ENCODE results near the gene HDAC10. TPM values are rescaled to one million over a fixed set of nuclear protein-coding genes. Genes with fewer than 3 reads are reported as not detected.

Gene HDAC10
- polyA plus RNA-seq, 1 of the 3 experiments (the other 2 are of a cell fraction) = 51.9 TPM

DNA sequence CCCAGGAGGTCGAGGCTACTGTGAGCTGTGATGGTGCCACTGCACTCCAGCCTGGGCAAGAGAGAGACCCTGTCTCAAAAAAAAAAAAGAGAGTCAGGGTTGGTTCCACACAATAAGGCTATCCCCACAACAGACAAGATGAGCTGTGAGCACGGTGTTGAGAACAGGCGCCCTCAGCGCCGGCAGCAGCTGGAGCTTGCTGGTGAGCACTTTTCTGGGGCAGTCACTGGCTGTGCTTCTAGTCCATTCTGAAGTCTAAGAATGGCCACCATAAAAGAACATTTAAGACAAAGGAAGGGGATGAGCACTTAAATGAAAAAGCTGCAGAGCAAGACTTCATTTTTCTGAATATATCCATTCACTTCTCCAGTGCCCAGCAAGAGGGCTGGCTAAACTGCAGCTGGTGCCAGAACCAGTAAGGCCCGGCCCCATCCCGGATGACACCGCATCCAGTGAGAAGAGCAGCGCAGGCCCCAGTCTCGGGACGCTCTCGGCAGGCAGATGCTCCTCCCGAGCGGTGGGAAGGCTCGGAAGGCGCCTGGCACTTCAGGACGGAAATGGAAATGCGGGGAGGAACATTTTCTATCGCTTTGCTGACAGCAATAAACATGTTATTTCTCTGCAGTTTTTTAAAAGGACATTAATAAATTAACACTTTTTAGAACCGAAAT is 18.4 kb downstream of the HDAC10 start:
- H3K27ac ChIP-seq (ENCODE audit: low read depth in 2 of 2, low read length in 1 of 2) = no peak overlapping the region
- peaks cover 4 to 8% of the 10 kb centered on the region in 2 experiments for H3K36me3 ChIP-seq (replicated peaks in 1 of 2; ENCODE audit: control insufficient read depth in 1 of 2, insufficient read depth in 2 of 2, low read length in 1 of 2)
- H3K9me2 ChIP-seq = no peaks in the 10 kb centered on the region
- no peaks in the 10 kb centered on the region for H3K4me1 ChIP-seq (ENCODE audit: control insufficient read depth in 1 of 2, insufficient read depth in 2 of 2, low read depth in 1 of 2, low read length in 1 of 2)
- no peak for DNase-seq
- H3K4me2 ChIP-seq = no peak overlapping the region
- no peaks in the 10 kb centered on the region for H3K27me3 ChIP-seq (ENCODE audit: insufficient read depth)
- no peak overlapping the region for H3K9ac ChIP-seq
- peaks cover 27% of the 10 kb centered on the region; the same call in 1 of the 2 replicates for H4K20me1 ChIP-seq (ENCODE audit: insufficient read depth)
- H2AFZ ChIP-seq (ENCODE audit: low read depth) = no peak overlapping the region
- no peak overlapping the region for H3K4me3 ChIP-seq (ENCODE audit: low read depth in 2 of 2, low read length in 1 of 2)
- POLR2A ChIA-PET = no interaction called here
- peaks cover 11% of the 10 kb centered on the region for H3F3A ChIP-seq (replicated peaks; ENCODE audit: insufficient read depth)
- CTCF ChIA-PET = interaction anchor here (1.0 to 2.7 kb wide), 5 partner anchors 8 to 389 kb away, joined by 3 to 19 read pairs (median 3); no protein-coding TSS in a partner anchor
- no peaks in the 10 kb centered on the region for H3K9me3 ChIP-seq
- 93% methylated on average over 19 of the region's 20 CpGs for WGBS (ENCODE audit: low lambda C conversion rate)
- TF ChIP-seq, protein P1, sequence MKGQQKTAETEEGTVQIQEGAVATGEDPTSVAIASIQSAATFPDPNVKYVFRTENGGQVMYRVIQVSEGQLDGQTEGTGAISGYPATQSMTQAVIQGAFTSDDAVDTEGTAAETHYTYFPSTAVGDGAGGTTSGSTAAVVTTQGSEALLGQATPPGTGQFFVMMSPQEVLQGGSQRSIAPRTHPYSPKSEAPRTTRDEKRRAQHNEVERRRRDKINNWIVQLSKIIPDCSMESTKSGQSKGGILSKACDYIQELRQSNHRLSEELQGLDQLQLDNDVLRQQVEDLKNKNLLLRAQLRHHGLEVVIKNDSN (IDR thresholded peaks at IDR 0.05; ENCODE audit: borderline replicate concordance, low read depth) = no peak
- no peak for TF ChIP-seq POLR2AphosphoS5 (IDR thresholded peaks at IDR 0.05; ENCODE audit: low read depth, low read length)
- TF ChIP-seq EZH2phosphoT487 (IDR thresholded peaks at IDR 0.05; ENCODE audit: borderline replicate concordance, low read depth) = no peak
- TF ChIP-seq CHD2 (IDR thresholded peaks at IDR 0.05; ENCODE audit: low read length, partially characterized antibody) = no peak
- TF ChIP-seq, protein P2, sequence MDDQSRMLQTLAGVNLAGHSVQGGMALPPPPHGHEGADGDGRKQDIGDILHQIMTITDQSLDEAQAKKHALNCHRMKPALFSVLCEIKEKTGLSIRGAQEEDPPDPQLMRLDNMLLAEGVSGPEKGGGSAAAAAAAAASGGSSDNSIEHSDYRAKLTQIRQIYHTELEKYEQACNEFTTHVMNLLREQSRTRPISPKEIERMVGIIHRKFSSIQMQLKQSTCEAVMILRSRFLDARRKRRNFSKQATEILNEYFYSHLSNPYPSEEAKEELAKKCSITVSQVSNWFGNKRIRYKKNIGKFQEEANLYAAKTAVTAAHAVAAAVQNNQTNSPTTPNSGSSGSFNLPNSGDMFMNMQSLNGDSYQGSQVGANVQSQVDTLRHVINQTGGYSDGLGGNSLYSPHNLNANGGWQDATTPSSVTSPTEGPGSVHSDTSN (IDR thresholded peaks at IDR 0.05) = no peak
- no peak for TF ChIP-seq YY1 (IDR thresholded peaks at IDR 0.05; ENCODE audit: low read depth)
- no peak for TF ChIP-seq RFX5 (IDR thresholded peaks at IDR 0.05; ENCODE audit: low read length)
- TF ChIP-seq RCOR1 (IDR thresholded peaks at IDR 0.05; ENCODE audit: low read length) = no peak
- TF ChIP-seq EP300 (IDR thresholded peaks at IDR 0.05; ENCODE audit: borderline replicate concordance in 1 of 2, low read depth in 1 of 2, low read length in 1 of 2) = no peak
- peaks cover 42% of the 10 kb centered on the region for H3K79me2 ChIP-seq (ENCODE audit: insufficient read depth)

DNA sequence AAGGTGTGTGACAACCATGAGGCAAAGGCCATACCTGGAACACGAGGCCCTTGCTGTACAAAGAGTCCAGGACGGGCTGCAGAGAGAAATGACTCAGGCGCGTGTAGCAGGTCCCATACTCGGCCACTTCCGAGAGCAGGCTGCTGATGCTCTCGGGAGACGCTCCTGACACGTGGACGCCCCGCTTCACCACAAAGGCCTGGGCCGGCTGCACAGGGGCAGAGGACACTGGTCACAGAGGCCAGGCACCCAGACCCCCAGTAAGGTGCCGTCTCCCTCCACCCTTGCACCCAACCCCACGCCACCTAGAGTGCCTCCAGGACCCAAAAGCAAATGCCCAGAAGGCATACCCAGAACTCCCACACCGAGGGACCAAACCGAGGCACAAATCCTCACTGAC is 21.7 kb downstream of the HDAC10 start:
- Histone ChIP-seq H3K4me1 (ENCODE audit: control insufficient read depth in 1 of 2, insufficient read depth in 2 of 2, low read depth in 1 of 2, low read length in 1 of 2) (no peaks in the 10 kb centered on the region), H3K79me2 (ENCODE audit: insufficient read depth) (peaks cover 11% of the 10 kb centered on the region; the same call in 1 of the 2 replicates), H2AFZ (ENCODE audit: low read depth) (no peak overlapping the region), H3F3A (replicated peaks; ENCODE audit: insufficient read depth) (no peaks in the 10 kb centered on the region), H3K9me2 (no peaks in the 10 kb centered on the region), H3K4me3 (ENCODE audit: low read depth in 2 of 2, low read length in 1 of 2) (no peak overlapping the region), H3K9me3 (no peaks in the 10 kb centered on the region), H3K4me2 (no peak overlapping the region), H3K27ac (ENCODE audit: low read depth in 2 of 2, low read length in 1 of 2) (no peak overlapping the region), H4K20me1 (ENCODE audit: insufficient read depth) (peaks cover 7% of the 10 kb centered on the region; the same call in 1 of the 2 replicates), H3K27me3 (ENCODE audit: insufficient read depth) (no peaks in the 10 kb centered on the region), H3K9ac (no peak overlapping the region), H3K36me3 (replicated peaks in 1 of 2; ENCODE audit: control insufficient read depth in 1 of 2, insufficient read depth in 2 of 2, low read length in 1 of 2) (peaks cover 0 to 17% of the 10 kb centered on the region in 2 experiments)
- DNase-seq = no peak
- POLR2A ChIA-PET = no interaction called here
- TF ChIP-seq SMC3 (IDR thresholded peaks at IDR 0.05; ENCODE audit: low read depth, low read length) (no peak), YY1 (IDR thresholded peaks at IDR 0.05; ENCODE audit: low read depth) (no peak), MXI1 (IDR thresholded peaks at IDR 0.05; ENCODE audit: low read depth, low read length) (no peak), JUND (IDR thresholded peaks at IDR 0.05) (no peak), TAF1 (IDR thresholded peaks at IDR 0.05; ENCODE audit: borderline replicate concordance, low read depth, low read length) (no peak)
- WGBS (ENCODE audit: low lambda C conversion rate) = 85% methylated on average over 4 of the region's 16 CpGs
- CTCF ChIA-PET = no interaction called here
